Measurements from ENCODE around the gene PHF23.

Gene PHF23

GRCh38 chr17:7236808-7237207, 2.4 kb downstream of the PHF23 start:
- Histone ChIP-seq H3K4me1 (no peaks in the 10 kb centered on the region), H3K27me3 (no peaks in the 10 kb centered on the region), H3K4me3 (ENCODE audit: low read depth, low read length) (no peak overlapping the region), H3K9me3 (no peaks in the 10 kb centered on the region), H3K36me3 (peaks cover 25% of the 10 kb centered on the region)
- TF ChIP-seq CTCF (IDR thresholded peaks at IDR 0.05; ENCODE audit: low read depth, low read length), result no peak
- DNase-seq, result no peak

- no peak for TF ChIP-seq CTCF (IDR thresholded peaks at IDR 0.05; ENCODE audit: low read depth, low read length)
- no peak for DNase-seq
- no peak overlapping the region for H3K4me3 ChIP-seq (ENCODE audit: low read depth, low read length)
- no peaks in the 10 kb centered on the region for H3K4me1 ChIP-seq
- peaks cover 25% of the 10 kb centered on the region for H3K36me3 ChIP-seq
- H3K9me3 ChIP-seq, result no peaks in the 10 kb centered on the region
- no peaks in the 10 kb centered on the region for H3K27me3 ChIP-seq
These were observed 3.3 kb downstream of the PHF23 start for GRCh38 chr17:7235693-7236665.

DNA sequence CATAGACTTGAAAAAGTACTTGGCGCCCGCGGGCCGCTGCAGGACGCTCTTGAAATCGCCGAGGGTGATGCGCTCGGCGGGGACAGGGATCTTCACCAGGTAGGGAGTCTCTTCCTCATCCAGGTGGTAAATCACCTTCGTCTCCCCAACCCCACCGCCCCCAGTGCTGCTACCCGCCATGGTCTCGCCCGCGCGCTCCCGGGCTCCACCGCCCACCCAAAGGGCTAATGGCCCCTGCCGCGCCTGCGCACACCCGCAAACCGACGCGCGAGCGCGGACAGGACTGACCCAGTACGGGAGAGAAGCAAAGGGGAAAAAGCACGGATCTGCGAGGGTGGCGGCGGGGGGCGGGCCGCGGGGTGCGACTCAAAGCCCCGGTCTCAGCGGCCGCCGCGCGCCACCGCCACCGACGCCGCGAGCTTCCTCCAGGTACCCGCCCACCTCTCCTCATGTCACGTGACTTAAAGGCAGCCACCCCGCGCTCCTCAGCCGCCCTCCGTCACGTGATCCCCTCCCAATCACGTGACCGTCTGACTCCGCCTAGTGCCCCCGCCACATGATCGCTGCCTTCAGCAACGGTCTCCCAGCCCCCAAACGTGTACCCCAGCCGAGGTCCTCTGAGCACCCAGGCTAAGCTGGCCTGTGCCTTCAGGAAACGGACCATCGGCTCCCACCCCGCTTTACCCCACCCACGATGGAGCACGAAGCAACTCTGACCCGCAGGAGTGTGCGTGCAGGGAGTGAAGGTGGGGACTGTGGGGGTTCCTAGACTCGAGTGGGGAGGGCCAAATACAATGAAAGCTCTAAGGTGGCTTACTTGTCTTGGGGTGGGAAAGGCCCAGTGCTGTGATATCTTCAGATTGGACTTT, 4.9 kb downstream of the PHF23 start, which contains the start of gene DVL2:
DVL2 (minus strand) TSS at position 435 of the 869 bp plus-strand sequence; CDS start at position 180, 255 bp downstream.
- H3K4me3 ChIP-seq (ENCODE audit: low read depth, low read length), result peak within 1 kb of the TSS; percentile 86
- H3K36me3 ChIP-seq, result peaks cover 22% of the 10 kb centered on the region
- H3K4me1 ChIP-seq, result no peaks in the 10 kb centered on the region
- peak; percentile 91 for DNase-seq
- no peaks in the 10 kb centered on the region for H3K27me3 ChIP-seq
- TF ChIP-seq CTCF (IDR thresholded peaks at IDR 0.05; ENCODE audit: low read depth, low read length), result no peak
- no peaks in the 10 kb centered on the region for H3K9me3 ChIP-seq

DNA sequence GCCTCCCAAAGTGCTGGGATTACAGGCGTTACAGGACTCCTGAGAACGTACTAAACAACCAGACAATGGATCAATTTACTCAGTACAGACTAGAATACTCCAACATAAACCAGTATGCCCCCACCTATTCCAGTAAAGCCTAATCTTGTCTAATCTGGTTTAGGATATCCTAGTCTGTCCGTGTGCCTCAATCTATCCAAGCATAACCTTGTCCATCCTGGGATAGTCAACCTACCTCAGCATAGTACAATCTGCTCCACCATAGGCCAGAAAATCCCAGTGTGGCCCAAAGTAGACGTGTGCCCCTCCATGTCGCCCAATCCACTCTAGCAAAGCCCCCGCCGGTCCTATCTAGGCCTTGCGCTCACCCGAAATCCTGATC, 5.6 kb downstream of the PHF23 start:
- Histone ChIP-seq H3K4me1 (no peaks in the 10 kb centered on the region), H3K9me3 (no peaks in the 10 kb centered on the region), H3K27me3 (no peaks in the 10 kb centered on the region), H3K36me3 (peaks cover 22% of the 10 kb centered on the region), H3K4me3 (ENCODE audit: low read depth, low read length) (peak overlapping the region; percentile 86)
- DNase-seq, result no peak
- no peak for TF ChIP-seq CTCF (IDR thresholded peaks at IDR 0.05; ENCODE audit: low read depth, low read length)

GRCh38 chr17:7232114-7232513, 7.1 kb downstream of the PHF23 start:
- no peaks in the 10 kb centered on the region for H3K27me3 ChIP-seq
- no peaks in the 10 kb centered on the region for H3K4me1 ChIP-seq
- no peaks in the 10 kb centered on the region for H3K9me3 ChIP-seq
- DNase-seq, result no peak
- peaks cover 18% of the 10 kb centered on the region for H3K36me3 ChIP-seq
- TF ChIP-seq CTCF (IDR thresholded peaks at IDR 0.05; ENCODE audit: low read depth, low read length), result no peak
- H3K4me3 ChIP-seq (ENCODE audit: low read depth, low read length), result no peak overlapping the region; the same call in 1 of the 2 replicates
